ENCODE results near the gene SH3RF3. TPM values are rescaled to one million over a fixed set of nuclear protein-coding genes. Genes with fewer than 3 reads are reported as not detected.

Gene SH3RF3
- polyA plus RNA-seq, 1 donor (not counting 4 experiments of a cell fraction or from before 2014, with no cell fraction given) = 0.08 TPM

DNA sequence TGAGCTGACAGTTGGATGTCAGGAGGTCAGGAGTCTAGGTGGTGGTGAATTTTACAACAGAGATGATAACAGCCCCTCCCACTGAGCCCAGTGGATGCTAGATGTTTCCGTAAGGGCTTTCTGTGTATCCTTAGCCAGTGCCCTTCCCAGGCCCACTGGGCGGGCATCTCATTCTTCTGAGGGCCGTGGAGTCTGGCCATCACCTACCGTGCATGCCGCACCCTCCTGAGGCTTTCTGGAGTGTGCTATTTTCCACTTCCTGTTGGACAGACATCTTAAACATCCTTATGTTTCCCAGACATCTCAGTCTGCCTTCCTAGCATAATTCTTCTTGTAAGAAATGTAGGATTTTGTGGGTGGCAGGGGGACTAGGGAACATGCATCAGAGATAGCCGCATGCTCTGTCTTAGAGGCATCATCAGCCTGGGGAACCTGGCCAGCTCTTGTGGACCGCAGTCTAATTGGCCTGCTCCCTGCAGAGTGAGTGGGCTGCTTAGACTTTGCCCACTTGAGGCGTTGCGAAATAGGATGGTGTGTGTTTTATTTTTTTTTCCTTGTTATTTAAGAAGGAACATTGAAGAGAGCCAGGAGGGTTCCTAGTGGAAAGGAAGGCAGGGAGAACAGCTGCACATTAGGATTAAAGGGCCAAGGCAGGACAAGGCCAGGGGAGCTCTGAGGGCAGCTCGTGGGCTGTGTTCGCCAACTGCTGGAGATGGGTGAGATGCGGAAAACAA is 135.8 kb downstream of the SH3RF3 start:
- Histone ChIP-seq H3K79me2 (ENCODE audit: control insufficient read depth, insufficient read depth, low read length) (no peaks in the 10 kb centered on the region), H3K9ac (ENCODE audit: control insufficient read depth, extremely low read depth, insufficient read depth, low read length) (no peak overlapping the region), H3K36me3 (ENCODE audit: control insufficient read depth in 2 of 2, extremely low read depth in 1 of 2, insufficient read depth in 2 of 2, low read length in 2 of 2) (no peaks in the 10 kb centered on the region), H2AFZ (ENCODE audit: control insufficient read depth, low read length) (no peak overlapping the region), H3K4me3 (ENCODE audit: control insufficient read depth in 2 of 3, extremely low read depth in 1 of 3, insufficient read depth in 2 of 3, low read depth in 1 of 3, low read length in 3 of 3) (no peak overlapping the region), H3K9me3 (ENCODE audit: control insufficient read depth, low read depth, low read length) (no peaks in the 10 kb centered on the region), H3K4me2 (ENCODE audit: control insufficient read depth, extremely low read depth, insufficient read depth, low read depth, low read length) (no peak overlapping the region), H4K20me1 (ENCODE audit: control insufficient read depth, extremely low read depth, insufficient read depth, low read length) (no peaks in the 10 kb centered on the region), H3K27ac (ENCODE audit: control insufficient read depth, insufficient read depth, low read length) (no peak overlapping the region), H3K27me3 (ENCODE audit: control insufficient read depth, extremely low read depth, insufficient read depth, low read length) (peaks cover 7% of the 10 kb centered on the region), H3K9me1 (ENCODE audit: control insufficient read depth, extremely low read depth, insufficient read depth, low read length) (no peaks in the 10 kb centered on the region), H3K4me1 (ENCODE audit: control insufficient read depth, extremely low read depth, insufficient read depth, low read length) (peaks cover 12% of the 10 kb centered on the region)
- TF ChIP-seq, protein P1, sequence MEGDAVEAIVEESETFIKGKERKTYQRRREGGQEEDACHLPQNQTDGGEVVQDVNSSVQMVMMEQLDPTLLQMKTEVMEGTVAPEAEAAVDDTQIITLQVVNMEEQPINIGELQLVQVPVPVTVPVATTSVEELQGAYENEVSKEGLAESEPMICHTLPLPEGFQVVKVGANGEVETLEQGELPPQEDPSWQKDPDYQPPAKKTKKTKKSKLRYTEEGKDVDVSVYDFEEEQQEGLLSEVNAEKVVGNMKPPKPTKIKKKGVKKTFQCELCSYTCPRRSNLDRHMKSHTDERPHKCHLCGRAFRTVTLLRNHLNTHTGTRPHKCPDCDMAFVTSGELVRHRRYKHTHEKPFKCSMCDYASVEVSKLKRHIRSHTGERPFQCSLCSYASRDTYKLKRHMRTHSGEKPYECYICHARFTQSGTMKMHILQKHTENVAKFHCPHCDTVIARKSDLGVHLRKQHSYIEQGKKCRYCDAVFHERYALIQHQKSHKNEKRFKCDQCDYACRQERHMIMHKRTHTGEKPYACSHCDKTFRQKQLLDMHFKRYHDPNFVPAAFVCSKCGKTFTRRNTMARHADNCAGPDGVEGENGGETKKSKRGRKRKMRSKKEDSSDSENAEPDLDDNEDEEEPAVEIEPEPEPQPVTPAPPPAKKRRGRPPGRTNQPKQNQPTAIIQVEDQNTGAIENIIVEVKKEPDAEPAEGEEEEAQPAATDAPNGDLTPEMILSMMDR (optimal IDR thresholded peaks at IDR 0.05 in 1 of 3, IDR thresholded peaks at IDR 0.05 in 1 of 3, conservative IDR thresholded peaks at IDR 0.05 in 1 of 3; ENCODE audit: extremely low read depth in 1 of 3, insufficient read depth in 2 of 3, low read length in 3 of 3) = no peak
- TF ChIP-seq EZH2 (IDR thresholded peaks at IDR 0.05; ENCODE audit: low read length) = no peak
- FAIRE-seq = no peak
- dilution Hi-C loops (cut with MboI; ENCODE audit: extremely low pct_ligation_motif_present, low sequenced_read_pairs) = no loop called here
- no peak for DNase-seq (ENCODE audit: low read depth, low spot score)

GRCh38 chr2:109265369-109265768 is 136.4 kb downstream of the SH3RF3 start:
- Histone ChIP-seq H3K4me2 (ENCODE audit: control insufficient read depth, extremely low read depth, insufficient read depth, low read depth, low read length) (no peak overlapping the region), H3K27ac (ENCODE audit: control insufficient read depth, insufficient read depth, low read length) (no peak overlapping the region), H3K79me2 (ENCODE audit: control insufficient read depth, insufficient read depth, low read length) (no peaks in the 10 kb centered on the region), H3K9me1 (ENCODE audit: control insufficient read depth, extremely low read depth, insufficient read depth, low read length) (no peaks in the 10 kb centered on the region), H3K36me3 (ENCODE audit: control insufficient read depth in 2 of 2, extremely low read depth in 1 of 2, insufficient read depth in 2 of 2, low read length in 2 of 2) (no peaks in the 10 kb centered on the region), H3K9me3 (ENCODE audit: control insufficient read depth, low read depth, low read length) (no peaks in the 10 kb centered on the region), H3K27me3 (ENCODE audit: control insufficient read depth, extremely low read depth, insufficient read depth, low read length) (peaks cover 13% of the 10 kb centered on the region), H3K4me1 (ENCODE audit: control insufficient read depth, extremely low read depth, insufficient read depth, low read length) (peaks cover 12% of the 10 kb centered on the region), H4K20me1 (ENCODE audit: control insufficient read depth, extremely low read depth, insufficient read depth, low read length) (no peaks in the 10 kb centered on the region), H3K9ac (ENCODE audit: control insufficient read depth, extremely low read depth, insufficient read depth, low read length) (no peak overlapping the region), H2AFZ (ENCODE audit: control insufficient read depth, low read length) (no peak overlapping the region), H3K4me3 (ENCODE audit: control insufficient read depth in 2 of 3, extremely low read depth in 1 of 3, insufficient read depth in 2 of 3, low read depth in 1 of 3, low read length in 3 of 3) (no peak overlapping the region)
- FAIRE-seq (no peak), DNase-seq (ENCODE audit: low read depth, low spot score) (no peak)
- dilution Hi-C loops (cut with MboI; ENCODE audit: extremely low pct_ligation_motif_present, low sequenced_read_pairs) = no loop called here
- TF ChIP-seq EZH2 (IDR thresholded peaks at IDR 0.05; ENCODE audit: low read length) = no peak
- TF ChIP-seq, protein P1 (optimal IDR thresholded peaks at IDR 0.05 in 1 of 3, IDR thresholded peaks at IDR 0.05 in 1 of 3, conservative IDR thresholded peaks at IDR 0.05 in 1 of 3; ENCODE audit: extremely low read depth in 1 of 3, insufficient read depth in 2 of 3, low read length in 3 of 3) = no peak

Measured in keratinocyte (primary cell).